ENCODE measurements around the gene PEDS1. TPM values are rescaled to one million over a fixed set of nuclear protein-coding genes. Genes with fewer than 3 reads are reported as not detected.
A peak's percentile ranks its signal among the peaks of the same experiment; 100 is the strongest.

Gene PEDS1
- total and polyA plus RNA-seq, 2 of the 13 experiments (the other 11 are each of a cell fraction or from before 2014, with no cell fraction given), result 30.5 to 93.9 TPM

GRCh38 chr20:50125279-50125678 lies 28.2 kb downstream of the PEDS1 start:
- CTCF ChIA-PET (ENCODE audit: low intra/inter-chr PET ratio, low total read pairs), result no interaction called here
- H3K79me2 ChIP-seq (ENCODE audit: insufficient read depth, low read length), result no peaks in the 10 kb centered on the region
- no peak overlapping the region for H2AFZ ChIP-seq (ENCODE audit: low read length)
- no peaks in the 10 kb centered on the region for H4K20me1 ChIP-seq (ENCODE audit: insufficient read depth, low read length)
- H3K27ac ChIP-seq (ENCODE audit: extremely low read length, insufficient read depth, low read length), result no peak overlapping the region
- TF ChIP-seq ZNF468 (CRISPR knock-in tag; IDR thresholded peaks at IDR 0.05) (no peak), RXRB (CRISPR knock-in tag; IDR thresholded peaks at IDR 0.05; ENCODE audit: borderline replicate concordance) (no peak), HNRNPH1 (optimal IDR thresholded peaks at IDR 0.05; ENCODE audit: low read depth, low read length) (no peak), GMEB2 (CRISPR knock-in tag; IDR thresholded peaks at IDR 0.05; ENCODE audit: low read depth) (no peak), ZNF260 (CRISPR knock-in tag; IDR thresholded peaks at IDR 0.05; ENCODE audit: borderline replicate concordance, low read depth) (no peak)
- peaks cover 42 to 63% of the 10 kb centered on the region in 2 experiments for H3K36me3 ChIP-seq (replicated peaks in 1 of 2; ENCODE audit: control insufficient read depth in 1 of 2, insufficient read depth in 2 of 2, low read length in 2 of 2)
- H3K4me3 ChIP-seq (replicated peaks in 1 of 3; ENCODE audit: insufficient read depth in 1 of 3, low read depth in 2 of 3, low read length in 3 of 3), result no peak overlapping the region
- H3K4me1 ChIP-seq (ENCODE audit: insufficient read depth, low read length), result peaks cover 23% of the 10 kb centered on the region
- WGBS (ENCODE audit: low lambda C conversion rate), result 97% methylated on average over 3 of the region's 3 CpGs
- H3K9ac ChIP-seq (ENCODE audit: insufficient read depth, low read depth, low read length), result no peak overlapping the region
- FAIRE-seq (no peak), ATAC-seq (no peak), DNase-seq (ENCODE audit: low spot score) (no peak)
- H3K27me3 ChIP-seq (ENCODE audit: control insufficient read depth in 1 of 2, insufficient read depth in 2 of 2, low read length in 2 of 2), result no peaks in the 10 kb centered on the region
- POLR2A ChIA-PET, result interaction anchor here (1.0 kb wide), 1 partner anchor 29 kb away, joined by 3 read pairs; the partner anchor contains the start of gene PEDS1
- in situ Hi-C loops (cut with HindIII; ENCODE audit: extremely low pct_ligation_motif_present, low pct_unique_long_range_greater_than_20kb) (no loop called here), intact Hi-C loops (cut with micrococcal nuclease; ENCODE audit: unreplicated experiment) (loop anchor here (5.0 to 10.0 kb wide), 2 partner anchors 180 to 702 kb away; no protein-coding TSS in a partner anchor)
- no peak overlapping the region for H3K4me2 ChIP-seq (ENCODE audit: low read depth, low read length)
- H3K9me3 ChIP-seq (ENCODE audit: low read length), result no peaks in the 10 kb centered on the region
- no TSS peak for BruUV-seq (replicated peaks)

DNA sequence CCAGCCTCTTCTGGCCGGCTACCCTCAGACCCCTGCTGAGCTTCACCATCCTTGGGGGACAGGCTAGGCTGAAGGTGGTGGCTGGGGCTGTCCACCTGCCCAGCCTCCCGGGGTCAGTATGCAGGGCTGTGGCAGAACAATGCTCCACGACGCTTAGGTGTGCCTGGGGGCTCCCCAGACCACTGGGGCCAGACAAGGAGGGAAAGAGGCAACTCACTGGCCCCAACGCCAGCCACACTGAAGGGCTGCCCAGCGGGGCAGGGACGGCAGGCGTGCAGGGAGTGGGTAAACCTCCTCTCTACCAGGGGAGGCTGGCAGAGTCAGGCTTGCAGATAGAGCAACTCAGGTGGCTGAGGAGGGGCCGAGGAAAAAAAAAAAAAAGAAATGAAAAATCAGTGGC lies 29.0 kb downstream of the PEDS1 start:
- ATAC-seq, result no peak
- ChIA-PET CTCF (ENCODE audit: low intra/inter-chr PET ratio, low total read pairs) (no interaction called here), POLR2A (interaction anchor here (0.6 to 1.6 kb wide), 2 partner anchors 9 to 10 kb away, joined by 4 to 5 read pairs; no protein-coding TSS in a partner anchor)
- no peaks in the 10 kb centered on the region for H4K20me1 ChIP-seq (ENCODE audit: insufficient read depth, low read length)
- in situ Hi-C loops (cut with HindIII; ENCODE audit: extremely low pct_ligation_motif_present, low pct_unique_long_range_greater_than_20kb) (loop anchor here (5.0 kb wide), 1 partner anchor 43 kb away; no protein-coding TSS in a partner anchor), intact Hi-C loops (cut with micrococcal nuclease; ENCODE audit: unreplicated experiment) (loop anchor here (5.0 to 10.0 kb wide), 2 partner anchors 180 to 458 kb away; no protein-coding TSS in a partner anchor)
- H3K27ac ChIP-seq (ENCODE audit: extremely low read length, insufficient read depth, low read length), result no peak overlapping the region
- no peaks in the 10 kb centered on the region for H3K9me3 ChIP-seq (ENCODE audit: low read length)
- no peak for DNase-seq (ENCODE audit: low spot score)
- WGBS (ENCODE audit: low lambda C conversion rate), result 96% methylated on average over 9 of the region's 9 CpGs
- no peak overlapping the region for H3K9ac ChIP-seq (ENCODE audit: insufficient read depth, low read depth, low read length)
- H3K4me2 ChIP-seq (ENCODE audit: low read depth, low read length), result no peak overlapping the region
- peak; percentile 33; the same call in 1 of the 2 replicates for TF ChIP-seq ZNF687 (CRISPR knock-in tag; IDR thresholded peaks at IDR 0.05)
- no peak for TF ChIP-seq ZNF780A (CRISPR knock-in tag; IDR thresholded peaks at IDR 0.05)
- no peak overlapping the region for H3K4me3 ChIP-seq (replicated peaks in 1 of 3; ENCODE audit: insufficient read depth in 1 of 3, low read depth in 2 of 3, low read length in 3 of 3)
- peaks cover 34 to 55% of the 10 kb centered on the region in 2 experiments for H3K36me3 ChIP-seq (replicated peaks in 1 of 2; ENCODE audit: control insufficient read depth in 1 of 2, insufficient read depth in 2 of 2, low read length in 2 of 2)
- BruUV-seq (replicated peaks), result no TSS peak
- H2AFZ ChIP-seq (ENCODE audit: low read length), result no peak overlapping the region
- peaks cover 30% of the 10 kb centered on the region for H3K4me1 ChIP-seq (ENCODE audit: insufficient read depth, low read length)
- H3K27me3 ChIP-seq (ENCODE audit: control insufficient read depth in 1 of 2, insufficient read depth in 2 of 2, low read length in 2 of 2), result no peaks in the 10 kb centered on the region
- no peaks in the 10 kb centered on the region for H3K79me2 ChIP-seq (ENCODE audit: insufficient read depth, low read length)
- FAIRE-seq, result no peak

Measured in HepG2 (cell line).